ENCODE measurements around the gene CAPRIN2.
A peak's percentile ranks its signal among the peaks of the same experiment; 100 is the strongest.

The CAPRIN2 gene

DNA sequence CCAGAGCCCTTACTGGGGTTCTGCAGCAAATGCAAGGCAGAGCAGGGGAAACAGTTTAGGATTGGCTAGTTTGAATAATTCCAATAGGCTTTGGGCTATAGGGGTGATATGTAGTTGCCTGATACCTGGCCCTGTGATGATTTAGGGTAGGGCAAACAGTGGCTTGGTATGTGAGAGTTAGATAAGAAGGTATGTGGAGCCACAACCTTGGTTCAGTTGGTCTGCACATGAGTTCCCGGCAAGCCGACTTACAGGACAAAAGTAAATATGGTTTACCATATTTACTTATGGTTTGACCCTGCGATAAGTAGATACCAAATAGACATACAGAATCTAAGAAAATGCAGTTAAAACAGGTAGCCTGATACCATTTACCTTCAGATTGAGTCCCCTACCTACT lies 8.3 kb upstream of the CAPRIN2 start:
- DNase-seq = no peak

DNA sequence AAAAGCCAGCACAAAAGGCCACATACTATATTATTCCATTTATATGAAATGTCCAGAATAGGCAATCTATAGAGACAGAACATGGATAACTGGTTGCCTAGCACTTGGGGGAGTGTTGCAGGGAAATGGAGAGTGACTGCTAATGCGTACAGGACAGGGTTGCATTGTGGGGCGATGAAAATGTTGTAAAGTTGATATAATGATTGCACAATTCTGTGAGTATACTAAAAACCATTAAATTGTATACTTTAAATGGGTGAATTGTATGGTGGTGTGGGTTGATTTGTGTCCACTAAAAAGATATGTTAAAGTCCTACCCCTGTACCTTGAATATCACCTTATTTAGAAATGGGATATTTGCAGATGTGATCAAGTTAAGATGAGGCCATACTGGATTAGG lies 7.0 kb upstream of the CAPRIN2 start:
- no peak for DNase-seq

DNA sequence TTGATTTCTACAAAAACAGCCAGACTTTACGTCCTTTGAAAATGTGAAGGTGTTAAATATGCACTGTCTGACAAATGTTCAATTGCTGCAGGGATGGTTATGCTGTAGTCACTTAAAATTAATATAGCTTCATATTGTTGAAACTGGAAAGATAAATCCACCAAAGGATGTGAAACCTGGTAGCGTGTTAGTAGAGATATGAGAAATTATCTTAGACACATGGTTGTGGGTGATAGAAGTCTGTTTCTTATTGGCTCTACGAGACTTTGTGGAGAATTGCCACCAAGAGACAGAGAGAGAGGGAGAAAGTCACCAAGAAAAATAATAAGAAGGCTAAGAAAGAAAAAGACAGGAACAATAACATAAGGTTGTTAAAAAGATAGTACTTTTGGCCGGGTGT lies 2.6 kb upstream of the CAPRIN2 start:
- DNase-seq = no peak

DNA sequence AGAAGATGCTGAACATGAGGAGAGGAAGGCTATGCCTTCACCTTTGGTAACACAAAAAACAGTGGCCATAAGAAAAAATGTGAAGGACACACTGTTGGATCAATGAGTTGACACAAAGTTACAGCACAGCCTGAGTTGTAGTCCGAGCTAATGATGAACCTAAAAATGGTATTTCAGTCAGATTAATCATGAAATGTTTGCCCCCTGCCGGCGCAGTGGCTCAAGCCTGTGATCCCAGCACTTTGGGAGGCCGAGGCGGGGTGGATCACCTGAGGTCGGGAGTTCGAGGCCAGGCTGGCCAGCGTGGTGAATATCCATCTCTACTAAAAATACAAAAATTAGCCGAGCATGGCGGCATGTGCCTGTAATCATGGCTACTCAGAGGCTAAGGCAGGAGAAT lies 1.3 kb upstream of the CAPRIN2 start:
- no peak for DNase-seq

DNA sequence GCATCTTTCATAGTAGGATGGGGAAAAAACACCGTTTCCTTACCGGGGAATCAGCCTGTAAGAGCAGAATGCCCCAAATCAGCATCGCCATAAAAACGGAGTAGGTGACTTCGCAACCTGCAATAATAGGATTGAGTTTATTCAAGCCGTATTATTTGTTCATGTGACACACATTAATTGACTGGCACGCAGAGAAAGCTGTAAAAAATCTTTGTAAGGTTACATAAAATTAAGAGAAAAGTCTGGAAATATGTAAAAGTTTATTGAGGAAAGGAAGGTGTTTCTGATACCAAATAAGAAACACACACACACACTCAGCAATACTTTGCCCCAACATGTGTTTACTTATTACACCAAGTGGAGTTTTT lies 628 bp upstream of the CAPRIN2 start:
- no peak for DNase-seq

DNA sequence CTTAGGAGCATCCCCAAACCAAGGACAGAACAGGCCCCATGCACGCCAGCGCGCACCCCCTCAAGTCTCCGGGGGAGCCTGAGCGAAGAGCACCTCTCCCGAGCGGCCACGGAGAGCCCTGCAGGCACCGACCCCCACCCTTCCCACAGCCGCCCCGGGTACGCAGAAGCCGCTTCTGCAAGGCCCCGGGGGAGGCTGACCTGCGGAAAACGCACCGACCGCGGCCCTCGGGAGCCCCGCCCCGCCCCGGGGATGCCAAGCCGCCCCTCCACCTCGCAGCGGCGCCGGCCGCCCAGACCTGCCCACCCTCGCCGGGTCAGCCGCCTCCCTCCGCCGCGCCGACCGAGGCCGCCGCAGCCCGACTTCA lies 385 bp downstream of the CAPRIN2 start:
- DNase-seq = no peak

DNA sequence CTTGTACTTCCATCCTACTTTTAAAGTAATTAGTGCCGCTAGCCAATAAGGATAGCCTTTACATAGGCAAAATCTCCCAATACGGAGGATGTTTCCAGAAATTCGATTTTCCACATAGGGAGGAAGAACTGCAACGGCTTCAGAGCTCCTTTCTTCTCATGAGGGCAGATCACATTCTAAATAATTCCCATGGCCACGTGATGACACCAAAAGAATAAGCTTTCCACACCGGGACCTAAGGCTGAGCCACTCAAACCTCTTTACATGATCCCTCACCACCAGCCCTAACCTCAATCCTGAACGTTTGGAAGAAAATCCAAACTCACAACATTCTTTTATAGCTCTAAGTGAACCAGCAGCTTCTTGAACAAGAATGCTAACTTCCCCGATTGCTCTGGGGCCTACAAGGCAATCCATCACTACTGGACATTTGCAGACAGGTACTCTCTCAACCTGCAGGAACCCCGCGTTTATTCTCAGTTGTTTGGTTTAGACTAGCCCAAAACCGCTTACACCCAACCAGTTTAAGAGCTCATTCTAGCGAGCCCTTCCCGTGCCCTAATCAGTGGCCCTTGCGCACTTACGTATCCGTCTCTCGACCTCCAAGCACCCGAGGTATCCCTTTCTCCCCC lies 884 bp downstream of the CAPRIN2 start:
- DNase-seq = peak; percentile 48

DNA sequence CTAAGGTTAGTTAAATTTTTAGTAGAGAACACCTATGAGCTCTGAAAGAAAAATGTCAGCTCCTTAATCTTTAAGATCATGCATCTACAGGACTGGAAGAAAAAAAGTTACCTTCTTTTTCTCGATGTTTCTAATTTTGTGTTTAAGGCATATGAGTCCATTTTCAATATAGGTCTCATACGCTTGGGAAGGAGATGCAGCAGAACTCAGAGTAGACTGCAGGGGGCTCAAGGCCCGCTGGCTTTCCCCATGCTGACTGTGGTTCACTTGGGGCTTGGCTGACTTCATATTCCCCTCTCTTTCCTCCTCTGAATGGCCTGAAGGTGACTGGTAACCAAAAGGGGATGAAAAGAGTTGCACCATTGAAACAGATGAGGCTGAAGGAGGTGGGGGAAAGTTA lies 1.5 kb downstream of the CAPRIN2 start:
- DNase-seq = no peak

DNA sequence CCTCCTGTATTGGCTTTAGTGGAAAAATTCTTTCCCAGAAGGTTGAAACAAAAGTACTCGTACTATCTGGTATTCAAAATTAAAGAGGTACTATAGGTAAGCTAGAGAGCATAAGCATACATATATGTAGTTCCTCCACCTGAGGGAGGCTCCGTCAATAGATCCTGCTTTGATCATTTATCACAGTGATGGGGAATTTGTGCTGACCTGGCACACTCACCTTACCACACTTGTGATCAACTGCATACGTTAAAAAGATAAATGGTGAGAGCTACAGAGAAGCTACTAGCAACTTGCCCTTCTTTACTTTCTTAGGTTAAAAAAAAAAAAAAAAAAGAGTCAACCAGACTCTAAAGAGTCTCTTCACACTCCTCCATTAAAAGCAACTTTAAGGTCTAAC lies 2.5 kb downstream of the CAPRIN2 start:
- no peak for DNase-seq

DNA sequence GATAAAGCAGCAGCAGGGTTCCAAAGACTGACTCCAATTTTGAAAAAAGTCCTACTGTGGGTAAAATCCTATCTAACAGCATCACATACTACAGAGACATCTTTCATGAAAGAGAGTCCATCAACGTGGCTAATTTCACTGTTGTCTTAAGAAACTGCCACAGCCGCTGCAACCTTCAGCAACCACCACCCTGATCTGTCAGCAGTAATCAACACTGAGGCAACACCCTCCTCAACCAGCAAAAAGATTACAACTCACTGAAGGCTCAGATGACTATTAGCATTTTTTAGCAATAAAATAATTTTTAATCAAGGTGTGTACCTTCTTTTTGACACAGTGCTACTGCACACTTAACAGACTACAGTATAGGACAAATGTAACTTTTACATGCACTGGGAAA lies 6.6 kb downstream of the CAPRIN2 start:
- no peak for DNase-seq

DNA sequence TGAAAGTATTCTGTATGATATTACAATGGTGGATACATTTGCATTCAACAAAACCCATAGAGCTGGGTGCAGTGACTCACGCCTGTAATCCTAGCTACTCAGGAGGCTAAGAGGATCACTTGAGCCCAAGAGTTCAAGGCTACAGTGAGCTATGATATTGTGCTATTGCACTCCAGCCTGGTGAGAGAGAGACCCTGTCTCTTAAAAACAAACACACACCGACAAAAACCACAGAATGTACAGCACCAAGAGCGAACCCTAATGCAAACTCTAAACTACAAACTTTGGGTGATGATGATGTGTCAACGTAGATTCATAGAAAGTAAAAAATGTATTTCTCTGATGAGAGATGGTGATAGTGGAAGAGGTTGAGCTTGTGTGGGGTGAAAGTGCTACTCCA lies 8.6 kb downstream of the CAPRIN2 start:
- no peak for DNase-seq

DNA sequence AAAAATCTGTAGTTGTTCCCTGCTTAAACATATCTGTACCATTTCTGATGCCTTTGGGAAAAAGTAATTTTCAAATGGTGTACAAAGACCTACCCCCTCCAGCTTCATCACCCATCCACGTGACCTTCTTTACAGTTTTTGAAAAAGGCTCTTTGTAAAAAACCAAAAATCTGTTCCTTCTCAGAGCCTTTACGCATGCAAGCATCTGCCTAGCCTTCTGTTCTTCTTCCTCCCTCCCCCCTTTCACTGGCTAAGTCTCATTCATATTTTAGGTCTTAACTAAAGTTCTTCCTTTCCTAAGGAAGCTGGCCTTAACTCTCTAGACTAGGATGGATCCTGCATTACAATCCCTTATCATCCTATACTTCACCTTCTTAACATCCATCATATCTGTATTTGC lies 10.4 kb downstream of the CAPRIN2 start:
- DNase-seq = no peak

DNA sequence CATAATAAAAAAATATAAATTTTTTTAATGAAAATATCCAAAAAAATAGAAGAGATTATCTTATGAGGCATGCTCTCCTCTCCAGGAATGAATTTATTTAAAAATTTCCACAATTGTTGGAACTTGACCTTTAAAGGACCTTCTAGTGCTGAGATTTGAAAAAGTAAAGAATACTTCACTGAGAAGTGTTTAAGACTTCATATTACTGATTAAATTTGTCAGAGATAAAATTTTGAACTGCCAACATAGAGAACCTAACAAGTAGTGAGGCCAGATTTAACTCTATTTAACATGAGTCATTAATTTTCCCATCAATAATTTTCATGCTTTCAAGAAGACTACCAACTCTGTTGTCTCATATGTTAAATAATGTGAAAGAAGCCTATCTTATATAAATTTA lies 14.5 kb downstream of the CAPRIN2 start:
- no peak for DNase-seq

DNA sequence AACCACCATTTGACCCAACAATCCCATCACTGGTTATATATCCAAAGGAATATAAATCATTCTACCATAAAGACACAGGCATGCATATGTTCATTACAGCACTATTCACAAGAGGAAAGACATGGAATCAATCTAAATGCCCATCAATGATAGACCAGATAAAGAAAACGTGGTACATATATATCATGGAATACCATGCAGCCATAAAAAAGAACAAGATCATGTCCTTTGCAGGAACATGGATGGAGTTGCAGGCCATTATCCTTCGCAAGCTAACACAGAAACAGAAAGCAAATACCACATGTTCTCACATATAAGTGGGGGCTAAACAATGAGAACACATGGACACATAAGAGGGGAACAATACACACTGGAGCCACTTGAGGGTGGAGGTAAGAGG lies 15.7 kb downstream of the CAPRIN2 start:
- no peak for DNase-seq

DNA sequence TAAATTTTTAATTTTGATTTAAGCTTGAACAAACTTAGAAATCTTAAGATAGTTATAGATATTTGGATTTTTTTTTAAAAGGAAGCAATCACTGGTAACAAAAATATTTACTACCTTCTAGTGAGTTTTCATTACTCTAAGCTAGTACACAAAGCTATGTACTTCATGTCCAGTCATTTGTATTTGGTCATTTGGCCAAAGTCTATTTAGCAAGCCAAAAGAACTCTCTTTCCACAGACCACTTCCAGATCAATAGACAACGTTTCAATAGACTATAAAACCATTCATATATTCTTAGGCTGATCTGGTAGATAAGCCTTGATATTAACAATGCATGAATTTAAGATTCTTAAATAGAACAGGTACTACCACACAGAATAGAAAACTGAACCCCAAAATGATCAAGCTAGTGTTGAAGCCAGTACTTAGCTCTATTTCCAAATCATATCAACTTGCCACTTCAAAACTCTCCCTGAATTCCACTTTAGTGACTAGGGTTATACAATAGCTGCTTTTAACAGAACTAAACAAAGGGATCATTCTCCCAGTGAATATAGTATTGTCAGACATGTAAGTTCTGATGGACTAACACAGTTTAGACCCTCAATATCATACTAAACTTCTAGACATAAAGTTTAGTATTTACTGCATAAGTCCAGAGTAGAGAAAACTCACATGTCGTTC lies 21.7 kb downstream of the CAPRIN2 start:
- no peak for DNase-seq

DNA sequence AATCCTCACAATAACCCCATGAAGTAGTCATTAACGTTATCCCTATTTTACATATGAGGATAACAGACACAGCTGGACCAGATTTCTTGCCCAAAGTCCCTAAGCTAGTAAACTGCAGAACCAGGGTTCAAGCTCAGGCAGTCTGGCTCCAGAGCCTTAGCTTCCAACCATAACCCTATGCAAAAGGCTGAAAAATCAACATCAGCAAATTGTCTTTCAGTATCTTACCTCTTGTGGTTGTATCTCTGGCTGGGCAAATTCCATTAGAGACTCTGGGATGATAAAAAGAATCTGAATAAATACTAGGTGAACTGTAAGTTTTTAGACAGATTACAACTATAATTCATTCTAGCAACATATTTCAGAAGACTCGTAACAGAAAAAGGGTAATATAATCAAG lies 24.7 kb downstream of the CAPRIN2 start:
- no peak for DNase-seq

DNA sequence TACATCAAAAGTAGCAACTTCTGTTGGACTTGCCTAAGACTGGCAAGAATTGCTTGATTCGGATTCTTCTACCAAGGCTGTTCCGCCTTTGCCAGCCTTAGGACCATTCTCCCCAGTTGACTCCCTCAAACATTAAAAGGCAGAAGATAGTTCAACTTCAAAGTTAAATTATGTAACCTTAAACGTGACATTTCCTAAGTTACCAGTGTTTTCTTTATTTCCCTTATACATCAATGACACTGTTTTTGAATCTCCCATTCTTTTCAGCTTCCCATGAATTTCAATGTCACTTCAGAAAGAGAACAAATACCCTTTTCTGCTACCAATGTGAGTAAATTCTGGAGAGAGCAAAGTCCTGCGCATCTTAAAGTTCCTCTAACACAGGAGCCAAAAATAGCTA lies 25.2 kb downstream of the CAPRIN2 start:
- no peak for DNase-seq

DNA sequence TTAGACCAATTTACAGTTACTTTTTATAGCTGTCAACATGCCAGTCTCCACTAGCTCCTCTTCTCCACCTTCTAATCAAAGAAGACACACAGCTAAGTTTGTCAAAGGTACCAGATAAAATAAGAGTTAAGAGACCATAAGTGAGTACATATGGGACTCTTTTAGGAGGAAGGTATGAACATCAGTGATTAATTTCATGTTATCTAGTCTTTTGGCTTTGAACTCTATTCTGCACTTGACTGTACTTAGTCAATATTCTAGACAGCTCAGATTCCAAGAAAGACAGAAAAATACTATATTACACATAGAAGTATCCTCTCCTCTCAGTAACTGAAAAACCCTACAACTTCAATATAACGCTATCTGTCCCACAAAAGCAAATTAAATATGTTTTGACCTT lies 28.1 kb downstream of the CAPRIN2 start:
- DNase-seq = no peak

DNA sequence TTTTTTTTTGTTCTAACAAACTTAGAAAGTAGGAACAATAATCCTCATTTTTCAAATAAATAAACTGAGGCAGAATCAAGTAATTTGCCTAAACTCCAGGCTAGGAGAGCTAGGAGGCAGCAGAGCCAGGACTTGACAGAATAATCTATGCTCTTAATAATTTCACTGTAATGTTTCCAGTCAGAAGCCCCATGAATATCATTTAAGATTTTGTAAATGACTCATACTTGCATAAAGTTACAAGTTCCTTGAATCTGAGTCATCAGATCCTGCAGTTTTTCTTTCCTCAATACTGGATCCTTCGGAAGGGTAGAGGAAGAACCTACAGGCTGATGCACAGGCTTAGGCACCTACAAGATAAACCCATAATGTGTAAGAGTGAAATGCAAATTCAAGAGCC lies 29.0 kb downstream of the CAPRIN2 start:
- DNase-seq = no peak

DNA sequence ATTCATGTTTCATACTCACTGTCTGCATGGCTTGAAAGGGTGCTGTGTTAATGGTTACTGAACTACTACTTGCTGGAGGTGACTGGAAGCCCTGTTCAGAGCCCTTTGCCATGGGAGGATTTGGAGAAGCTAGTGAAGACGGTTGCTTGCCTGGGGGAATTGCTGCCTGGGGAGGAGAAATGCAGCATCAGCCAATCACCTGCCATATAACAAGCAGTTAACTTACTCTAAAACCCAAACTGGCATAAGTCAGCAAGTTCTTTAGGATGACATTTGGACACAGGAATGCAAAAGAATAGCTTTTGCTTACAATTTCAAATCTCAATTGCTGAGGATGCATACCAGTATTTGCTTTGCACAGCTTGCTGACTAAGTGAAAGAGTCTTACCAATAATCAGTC lies 35.7 kb downstream of the CAPRIN2 start:
- DNase-seq = no peak

DNA sequence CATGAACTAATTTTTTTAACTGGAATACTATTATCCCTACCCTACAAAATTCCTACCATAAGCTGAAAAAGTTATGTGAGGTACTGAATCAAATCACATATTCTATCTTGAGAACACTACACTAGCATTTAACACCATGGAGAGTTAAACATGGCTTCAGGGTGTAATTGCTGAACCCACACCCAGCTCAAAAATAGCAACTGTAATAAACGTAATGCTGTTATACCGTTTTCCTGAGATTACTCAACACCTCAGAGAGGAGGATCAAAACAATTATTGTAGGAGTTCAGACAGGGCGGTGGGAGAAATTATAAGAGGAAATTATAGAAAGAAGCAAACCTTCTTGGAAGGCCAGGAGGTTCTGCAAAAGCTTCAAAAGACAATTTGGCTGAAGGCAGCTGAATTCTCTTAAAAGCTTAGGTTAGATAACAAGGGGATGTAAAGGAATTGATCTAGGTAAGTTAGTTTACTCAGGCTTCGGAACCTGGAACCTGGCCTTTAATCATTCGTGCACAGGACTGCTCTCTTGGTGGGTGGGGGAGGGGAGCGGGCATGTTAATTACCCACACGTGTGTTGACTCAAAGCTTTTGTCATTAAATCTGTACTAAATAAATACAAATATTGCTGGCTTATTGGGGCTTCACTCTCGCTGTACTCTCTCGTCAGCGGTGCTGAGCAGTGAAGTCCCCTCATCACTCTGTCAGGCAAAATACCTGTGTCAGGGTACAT lies 47.0 kb downstream of the CAPRIN2 start:
- no peak for DNase-seq

DNA sequence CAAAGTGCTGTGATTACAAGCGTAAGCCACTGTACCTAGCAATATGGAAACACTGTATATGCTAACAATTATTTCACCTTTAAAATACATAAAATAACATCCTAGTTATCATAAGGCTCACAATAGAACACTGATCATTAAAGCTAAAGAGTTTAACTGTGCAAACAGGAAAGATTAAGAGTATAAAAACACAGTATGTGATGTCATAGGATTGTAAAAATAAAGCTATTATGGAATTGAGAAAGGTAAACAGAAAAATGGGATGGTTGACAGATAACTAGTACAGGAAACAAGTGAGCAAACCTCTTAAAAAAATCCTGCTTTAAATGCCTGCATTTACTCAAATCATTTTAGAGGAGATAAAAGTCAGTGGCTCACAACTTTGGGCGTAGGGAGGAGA lies 48.3 kb downstream of the CAPRIN2 start:
- no peak for DNase-seq

DNA sequence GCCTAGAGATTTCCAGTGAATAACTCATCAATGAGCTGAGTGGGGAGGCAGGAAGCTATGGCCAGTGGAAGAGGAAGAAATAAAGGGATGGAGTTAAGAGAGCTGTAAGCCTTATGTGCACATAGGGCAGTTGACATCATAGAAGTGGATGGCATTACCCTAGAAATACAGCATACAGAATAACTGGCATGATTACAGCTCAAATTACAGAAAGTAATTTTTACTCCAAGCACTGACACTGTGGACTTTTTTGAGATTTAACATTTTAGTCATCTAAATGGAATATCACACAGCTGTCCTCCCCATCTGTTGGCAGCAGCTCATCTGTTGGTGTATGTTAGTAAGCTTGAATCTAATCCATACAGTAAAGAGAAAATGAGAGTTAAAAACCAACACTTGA lies 53.7 kb downstream of the CAPRIN2 start:
- no peak for DNase-seq

DNA sequence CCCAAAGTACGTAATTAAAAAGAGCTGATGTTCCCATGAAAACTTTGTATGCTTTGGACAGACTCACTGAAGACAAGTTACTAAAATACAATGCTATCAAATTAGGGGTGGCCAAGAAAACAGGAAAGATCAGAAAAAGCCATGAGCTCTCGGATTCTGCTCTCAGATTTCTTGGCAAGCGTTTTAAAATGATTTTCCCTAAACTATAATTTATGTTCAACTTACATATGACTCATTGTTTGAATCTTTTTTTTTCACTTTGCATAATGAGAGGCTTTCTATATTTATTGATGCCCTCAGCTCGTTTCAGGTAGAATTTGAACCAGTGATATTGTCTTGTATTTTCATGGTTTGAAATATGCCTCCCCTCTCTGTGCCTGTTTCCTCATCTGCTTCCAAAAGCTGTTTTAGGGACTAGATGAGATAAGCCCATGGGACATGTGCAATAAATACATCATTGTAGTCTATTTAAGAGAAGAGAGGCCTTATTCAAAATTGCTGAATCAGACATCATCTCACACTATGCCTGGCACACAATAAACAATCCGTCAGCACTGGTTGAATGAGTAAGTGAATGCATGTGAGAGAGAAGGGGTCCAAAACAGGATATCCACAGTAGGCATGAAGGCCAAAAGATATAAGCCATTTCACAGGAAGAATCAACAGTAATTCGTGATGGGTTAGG lies 54.4 kb downstream of the CAPRIN2 start:
- no peak for DNase-seq

All from DMS79 treated with DMSO at 0.1 percent for 48 hours (cell line).